WTC11 (cell line): ENCODE results near the gene FHIT.

Experiments
- CREM ChIP-seq: sonication (generic); formaldehyde crosslinking; IDR thresholded peaks from 2 replicates; pipeline ENCODE4 v1.8.1; 2022; ENCODE audit warnings: mild to moderate bottlenecking, missing genetic modification reagents, moderate library complexity
- ESRRA ChIP-seq: sonication (generic); formaldehyde crosslinking; IDR thresholded peaks from 2 replicates; pipeline ENCODE4 v1.8.1; 2022; ENCODE audit warnings: mild to moderate bottlenecking, missing genetic modification reagents, borderline replicate concordance
- FOXJ3 ChIP-seq: sonication (generic); formaldehyde crosslinking; IDR thresholded peaks from 2 replicates; pipeline ENCODE4 v1.9.0; 2021; ENCODE audit warnings: missing genetic modification reagents, mild to moderate bottlenecking, borderline replicate concordance
- MXD4 ChIP-seq: fragments of 250-450 bp; sonication (Bioruptor Pico); IDR thresholded peaks from 2 replicates; pipeline ENCODE4 v1.8.0; 2021; ENCODE audit warnings: mild to moderate bottlenecking, moderate library complexity, borderline replicate concordance
- MYBL2 ChIP-seq: sonication (generic); formaldehyde crosslinking; IDR thresholded peaks from 2 replicates; pipeline ENCODE4 v1.8.1; 2023; ENCODE audit warnings: mild to moderate bottlenecking, moderate library complexity, missing genetic modification reagents
- NR2C2 ChIP-seq: sonication (generic); formaldehyde crosslinking; IDR thresholded peaks from 2 replicates; pipeline ENCODE4 v1.8.0; 2022; ENCODE audit warnings: mild to moderate bottlenecking, missing genetic modification reagents
- RELA ChIP-seq: sonication (generic); formaldehyde crosslinking; IDR thresholded peaks from 2 replicates; pipeline ENCODE4 v1.8.1; 2022; ENCODE audit warnings: missing genetic modification reagents, mild to moderate bottlenecking, borderline replicate concordance
- SOX15 ChIP-seq: fragments of 250-450 bp; sonication (Bioruptor Pico); IDR thresholded peaks from 2 replicates; pipeline ENCODE4 v1.9.0; 2021; ENCODE audit warnings: mild to moderate bottlenecking
- ZNF138 ChIP-seq: sonication (generic); formaldehyde crosslinking; conservative IDR thresholded peaks from 2 replicates; pipeline ENCODE4 v1.8.1; 2022; ENCODE audit warnings: mild to moderate bottlenecking, moderate library complexity, missing genetic modification reagents
- TF ChIP-seq, protein P1 (sequence below): fragments of 200-600 bp; IDR thresholded peaks from 2 replicates; pipeline ENCODE4 v1.8.0; 2022; ENCODE audit warnings: antibody characterized with exemption
- TF ChIP-seq, protein P2 (sequence below): sonication (generic); formaldehyde crosslinking; conservative IDR thresholded peaks from 2 replicates; pipeline ENCODE4 v1.8.1; 2023; ENCODE audit warnings: mild to moderate bottlenecking, low read depth, missing genetic modification reagents, moderate library complexity
- TF ChIP-seq, protein P3 (sequence below): sonication (generic); formaldehyde crosslinking; IDR thresholded peaks from 2 replicates; pipeline ENCODE4 v1.8.1; 2023; ENCODE audit warnings: mild to moderate bottlenecking, missing genetic modification reagents, moderate library complexity
- TF ChIP-seq, protein P4 (sequence below): fragments of 250-450 bp; sonication (Bioruptor Pico); IDR thresholded peaks from 2 replicates; pipeline ENCODE4 v1.9.0; 2021; ENCODE audit warnings: mild to moderate bottlenecking
- TF ChIP-seq, protein P5 (sequence below): sonication (generic); formaldehyde crosslinking; IDR thresholded peaks from 2 replicates; pipeline ENCODE4 v1.8.0; 2022; ENCODE audit warnings: missing genetic modification reagents

DNA sequence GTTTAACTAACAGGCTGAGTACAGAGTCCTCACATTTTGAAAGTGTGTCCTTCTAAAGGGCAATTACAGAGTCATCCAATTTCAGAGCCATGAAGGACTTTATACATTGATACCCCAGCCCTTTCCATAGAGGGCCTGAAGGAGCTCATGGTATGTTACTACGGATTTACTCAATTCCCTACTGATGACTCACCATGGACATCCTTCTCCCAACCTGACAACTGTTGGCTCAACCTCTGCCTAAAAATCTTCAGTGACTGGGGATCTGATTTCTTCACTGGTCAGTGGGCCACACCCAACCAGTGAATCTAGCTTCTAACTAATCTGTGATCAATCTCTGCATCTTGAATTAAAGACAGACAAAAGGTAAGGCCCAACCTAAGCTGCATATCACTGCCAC lies 1238.0 kb downstream of the FHIT start:
- TF ChIP-seq, protein P1, sequence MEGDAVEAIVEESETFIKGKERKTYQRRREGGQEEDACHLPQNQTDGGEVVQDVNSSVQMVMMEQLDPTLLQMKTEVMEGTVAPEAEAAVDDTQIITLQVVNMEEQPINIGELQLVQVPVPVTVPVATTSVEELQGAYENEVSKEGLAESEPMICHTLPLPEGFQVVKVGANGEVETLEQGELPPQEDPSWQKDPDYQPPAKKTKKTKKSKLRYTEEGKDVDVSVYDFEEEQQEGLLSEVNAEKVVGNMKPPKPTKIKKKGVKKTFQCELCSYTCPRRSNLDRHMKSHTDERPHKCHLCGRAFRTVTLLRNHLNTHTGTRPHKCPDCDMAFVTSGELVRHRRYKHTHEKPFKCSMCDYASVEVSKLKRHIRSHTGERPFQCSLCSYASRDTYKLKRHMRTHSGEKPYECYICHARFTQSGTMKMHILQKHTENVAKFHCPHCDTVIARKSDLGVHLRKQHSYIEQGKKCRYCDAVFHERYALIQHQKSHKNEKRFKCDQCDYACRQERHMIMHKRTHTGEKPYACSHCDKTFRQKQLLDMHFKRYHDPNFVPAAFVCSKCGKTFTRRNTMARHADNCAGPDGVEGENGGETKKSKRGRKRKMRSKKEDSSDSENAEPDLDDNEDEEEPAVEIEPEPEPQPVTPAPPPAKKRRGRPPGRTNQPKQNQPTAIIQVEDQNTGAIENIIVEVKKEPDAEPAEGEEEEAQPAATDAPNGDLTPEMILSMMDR, result no peak
- no peak for TF ChIP-seq FOXJ3
- no peak for TF ChIP-seq ESRRA (CRISPR knock-in tag)
- no peak for TF ChIP-seq MYBL2
- TF ChIP-seq, protein P2, sequence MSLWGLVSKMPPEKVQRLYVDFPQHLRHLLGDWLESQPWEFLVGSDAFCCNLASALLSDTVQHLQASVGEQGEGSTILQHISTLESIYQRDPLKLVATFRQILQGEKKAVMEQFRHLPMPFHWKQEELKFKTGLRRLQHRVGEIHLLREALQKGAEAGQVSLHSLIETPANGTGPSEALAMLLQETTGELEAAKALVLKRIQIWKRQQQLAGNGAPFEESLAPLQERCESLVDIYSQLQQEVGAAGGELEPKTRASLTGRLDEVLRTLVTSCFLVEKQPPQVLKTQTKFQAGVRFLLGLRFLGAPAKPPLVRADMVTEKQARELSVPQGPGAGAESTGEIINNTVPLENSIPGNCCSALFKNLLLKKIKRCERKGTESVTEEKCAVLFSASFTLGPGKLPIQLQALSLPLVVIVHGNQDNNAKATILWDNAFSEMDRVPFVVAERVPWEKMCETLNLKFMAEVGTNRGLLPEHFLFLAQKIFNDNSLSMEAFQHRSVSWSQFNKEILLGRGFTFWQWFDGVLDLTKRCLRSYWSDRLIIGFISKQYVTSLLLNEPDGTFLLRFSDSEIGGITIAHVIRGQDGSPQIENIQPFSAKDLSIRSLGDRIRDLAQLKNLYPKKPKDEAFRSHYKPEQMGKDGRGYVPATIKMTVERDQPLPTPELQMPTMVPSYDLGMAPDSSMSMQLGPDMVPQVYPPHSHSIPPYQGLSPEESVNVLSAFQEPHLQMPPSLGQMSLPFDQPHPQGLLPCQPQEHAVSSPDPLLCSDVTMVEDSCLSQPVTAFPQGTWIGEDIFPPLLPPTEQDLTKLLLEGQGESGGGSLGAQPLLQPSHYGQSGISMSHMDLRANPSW (CRISPR knock-in tag), result no peak
- TF ChIP-seq NR2C2 (CRISPR knock-in tag), result no peak
- TF ChIP-seq, protein P3, sequence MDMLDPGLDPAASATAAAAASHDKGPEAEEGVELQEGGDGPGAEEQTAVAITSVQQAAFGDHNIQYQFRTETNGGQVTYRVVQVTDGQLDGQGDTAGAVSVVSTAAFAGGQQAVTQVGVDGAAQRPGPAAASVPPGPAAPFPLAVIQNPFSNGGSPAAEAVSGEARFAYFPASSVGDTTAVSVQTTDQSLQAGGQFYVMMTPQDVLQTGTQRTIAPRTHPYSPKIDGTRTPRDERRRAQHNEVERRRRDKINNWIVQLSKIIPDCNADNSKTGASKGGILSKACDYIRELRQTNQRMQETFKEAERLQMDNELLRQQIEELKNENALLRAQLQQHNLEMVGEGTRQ (CRISPR knock-in tag), result no peak
- TF ChIP-seq MXD4 (CRISPR knock-in tag), result no peak
- no peak for TF ChIP-seq SOX15 (CRISPR knock-in tag)
- TF ChIP-seq, protein P4, sequence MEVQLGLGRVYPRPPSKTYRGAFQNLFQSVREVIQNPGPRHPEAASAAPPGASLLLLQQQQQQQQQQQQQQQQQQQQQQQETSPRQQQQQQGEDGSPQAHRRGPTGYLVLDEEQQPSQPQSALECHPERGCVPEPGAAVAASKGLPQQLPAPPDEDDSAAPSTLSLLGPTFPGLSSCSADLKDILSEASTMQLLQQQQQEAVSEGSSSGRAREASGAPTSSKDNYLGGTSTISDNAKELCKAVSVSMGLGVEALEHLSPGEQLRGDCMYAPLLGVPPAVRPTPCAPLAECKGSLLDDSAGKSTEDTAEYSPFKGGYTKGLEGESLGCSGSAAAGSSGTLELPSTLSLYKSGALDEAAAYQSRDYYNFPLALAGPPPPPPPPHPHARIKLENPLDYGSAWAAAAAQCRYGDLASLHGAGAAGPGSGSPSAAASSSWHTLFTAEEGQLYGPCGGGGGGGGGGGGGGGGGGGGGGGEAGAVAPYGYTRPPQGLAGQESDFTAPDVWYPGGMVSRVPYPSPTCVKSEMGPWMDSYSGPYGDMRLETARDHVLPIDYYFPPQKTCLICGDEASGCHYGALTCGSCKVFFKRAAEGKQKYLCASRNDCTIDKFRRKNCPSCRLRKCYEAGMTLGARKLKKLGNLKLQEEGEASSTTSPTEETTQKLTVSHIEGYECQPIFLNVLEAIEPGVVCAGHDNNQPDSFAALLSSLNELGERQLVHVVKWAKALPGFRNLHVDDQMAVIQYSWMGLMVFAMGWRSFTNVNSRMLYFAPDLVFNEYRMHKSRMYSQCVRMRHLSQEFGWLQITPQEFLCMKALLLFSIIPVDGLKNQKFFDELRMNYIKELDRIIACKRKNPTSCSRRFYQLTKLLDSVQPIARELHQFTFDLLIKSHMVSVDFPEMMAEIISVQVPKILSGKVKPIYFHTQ (CRISPR knock-in tag), result no peak
- no peak for TF ChIP-seq RELA (CRISPR knock-in tag)
- TF ChIP-seq, protein P5, sequence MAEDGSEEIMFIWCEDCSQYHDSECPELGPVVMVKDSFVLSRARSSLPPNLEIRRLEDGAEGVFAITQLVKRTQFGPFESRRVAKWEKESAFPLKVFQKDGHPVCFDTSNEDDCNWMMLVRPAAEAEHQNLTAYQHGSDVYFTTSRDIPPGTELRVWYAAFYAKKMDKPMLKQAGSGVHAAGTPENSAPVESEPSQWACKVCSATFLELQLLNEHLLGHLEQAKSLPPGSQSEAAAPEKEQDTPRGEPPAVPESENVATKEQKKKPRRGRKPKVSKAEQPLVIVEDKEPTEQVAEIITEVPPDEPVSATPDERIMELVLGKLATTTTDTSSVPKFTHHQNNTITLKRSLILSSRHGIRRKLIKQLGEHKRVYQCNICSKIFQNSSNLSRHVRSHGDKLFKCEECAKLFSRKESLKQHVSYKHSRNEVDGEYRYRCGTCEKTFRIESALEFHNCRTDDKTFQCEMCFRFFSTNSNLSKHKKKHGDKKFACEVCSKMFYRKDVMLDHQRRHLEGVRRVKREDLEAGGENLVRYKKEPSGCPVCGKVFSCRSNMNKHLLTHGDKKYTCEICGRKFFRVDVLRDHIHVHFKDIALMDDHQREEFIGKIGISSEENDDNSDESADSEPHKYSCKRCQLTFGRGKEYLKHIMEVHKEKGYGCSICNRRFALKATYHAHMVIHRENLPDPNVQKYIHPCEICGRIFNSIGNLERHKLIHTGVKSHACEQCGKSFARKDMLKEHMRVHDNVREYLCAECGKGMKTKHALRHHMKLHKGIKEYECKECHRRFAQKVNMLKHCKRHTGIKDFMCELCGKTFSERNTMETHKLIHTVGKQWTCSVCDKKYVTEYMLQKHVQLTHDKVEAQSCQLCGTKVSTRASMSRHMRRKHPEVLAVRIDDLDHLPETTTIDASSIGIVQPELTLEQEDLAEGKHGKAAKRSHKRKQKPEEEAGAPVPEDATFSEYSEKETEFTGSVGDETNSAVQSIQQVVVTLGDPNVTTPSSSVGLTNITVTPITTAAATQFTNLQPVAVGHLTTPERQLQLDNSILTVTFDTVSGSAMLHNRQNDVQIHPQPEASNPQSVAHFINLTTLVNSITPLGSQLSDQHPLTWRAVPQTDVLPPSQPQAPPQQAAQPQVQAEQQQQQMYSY (CRISPR knock-in tag), result no peak
- no peak for TF ChIP-seq CREM (CRISPR knock-in tag)
- no peak for TF ChIP-seq ZNF138
